NCI-H748 treated with DMSO at 0.1 percent for 48 hours (cell line): ENCODE data around the gene TMTC1.

Source experiments
- DNase-seq: peaks from one replicate; lab custom pipeline; 2025; lab: John Stamatoyannopoulos, UW

Gene TMTC1

GRCh38 chr12:29612912-29613311, 170.8 kb downstream of the TMTC1 start:
- DNase-seq, result no peak

GRCh38 chr12:29611906-29612305, 171.8 kb downstream of the TMTC1 start:
- DNase-seq, result no peak

- DNase-seq, result no peak
Observed at GRCh38 chr12:29610473-29611170, 173.1 kb downstream of the TMTC1 start.

GRCh38 chr12:29609431-29610215, 174.1 kb downstream of the TMTC1 start:
- DNase-seq, result no peak

- no peak for DNase-seq
Observed at GRCh38 chr12:29608581-29608980, 175.2 kb downstream of the TMTC1 start.

DNA sequence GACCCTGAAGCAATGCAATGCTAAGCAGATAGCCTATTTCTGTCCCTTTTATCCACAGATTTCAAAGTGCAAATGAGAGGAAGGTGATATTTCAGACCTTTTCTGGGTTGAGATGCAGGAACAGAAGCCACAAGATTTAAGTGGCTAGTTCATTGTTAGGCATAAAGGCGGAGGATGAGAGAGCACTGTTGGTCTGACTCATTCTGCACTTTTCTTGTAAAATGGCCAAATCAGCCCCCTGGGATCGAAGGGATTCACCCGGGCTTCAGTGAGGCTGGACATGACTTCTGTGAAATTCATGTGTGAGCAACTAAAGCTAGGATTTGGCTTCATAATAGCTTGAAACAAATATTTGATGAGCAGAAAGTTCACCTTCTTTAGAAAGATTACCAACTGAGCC, 184.4 kb downstream of the TMTC1 start:
- DNase-seq, result no peak

- no peak for DNase-seq
Observed at GRCh38 chr12:29595071-29595755, 188.5 kb downstream of the TMTC1 start.

- no peak for DNase-seq
Observed at GRCh38 chr12:29593001-29593400, 190.7 kb downstream of the TMTC1 start.

DNA sequence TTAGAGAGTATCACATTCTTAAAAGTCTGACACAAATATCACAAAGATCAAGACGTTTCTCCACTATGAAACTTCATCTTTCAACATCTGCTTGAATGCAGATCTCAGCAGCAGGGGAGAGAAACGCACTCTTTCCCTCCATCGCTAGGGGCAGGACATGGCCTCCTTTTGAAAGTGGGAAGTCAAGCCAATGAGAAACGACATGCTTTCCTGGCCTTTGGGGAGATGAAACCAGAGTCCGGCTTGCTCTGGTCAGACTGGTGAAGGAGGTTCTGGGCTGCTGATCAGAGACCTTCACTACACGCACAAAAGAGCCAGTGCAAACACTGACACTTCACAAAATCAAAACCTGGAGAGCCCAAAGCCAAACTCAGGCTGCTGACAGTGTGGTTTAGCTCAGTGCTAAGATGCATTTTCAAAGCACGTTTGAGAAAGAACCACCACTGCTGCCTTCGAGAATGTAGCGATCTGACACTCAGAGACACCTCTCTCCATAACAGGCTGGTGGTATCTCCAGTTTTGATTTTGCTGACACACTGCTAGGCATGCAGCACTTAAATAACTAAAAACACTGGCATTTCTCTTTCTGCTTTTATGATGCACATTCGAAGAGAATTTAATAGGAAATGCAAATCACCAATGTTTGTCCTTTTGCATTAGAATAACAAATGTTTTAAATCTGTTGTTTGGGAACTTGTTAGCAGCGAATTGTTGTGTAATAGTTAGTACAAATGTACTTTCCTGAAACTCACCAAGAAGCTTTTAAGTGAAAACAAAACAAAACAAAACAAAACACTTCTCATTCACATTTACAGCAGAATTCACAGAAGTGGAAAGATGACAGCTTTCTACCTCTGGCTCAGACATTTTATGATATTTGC, 192.4 kb downstream of the TMTC1 start:
- DNase-seq, result no peak

GRCh38 chr12:29589851-29590250, 193.9 kb downstream of the TMTC1 start:
- no peak for DNase-seq

DNA sequence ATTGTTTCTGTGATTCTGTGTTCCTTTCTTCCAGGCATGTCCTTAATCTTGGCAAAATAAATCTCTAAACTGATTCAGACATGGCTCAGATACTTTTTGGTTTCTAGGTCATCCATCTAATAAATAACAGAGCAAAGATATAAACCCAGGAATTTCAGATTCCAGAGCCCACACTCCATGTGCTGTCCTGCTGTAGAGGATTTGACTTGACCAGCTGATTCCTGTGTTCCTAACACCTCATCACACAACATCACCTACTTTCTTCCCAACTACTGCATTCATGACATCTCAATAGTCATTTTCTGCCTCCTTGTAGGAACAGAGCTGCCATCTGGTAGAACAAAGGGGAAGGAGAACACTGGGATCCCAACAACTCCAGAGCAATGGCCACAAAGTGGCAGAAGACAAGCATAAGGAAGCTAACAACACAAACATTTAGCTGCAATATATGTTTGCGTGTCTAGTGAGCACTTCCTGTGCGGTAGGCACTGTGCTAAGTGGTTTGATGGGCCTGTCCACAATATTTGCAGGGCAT, 194.4 kb downstream of the TMTC1 start:
- DNase-seq, result no peak

DNA sequence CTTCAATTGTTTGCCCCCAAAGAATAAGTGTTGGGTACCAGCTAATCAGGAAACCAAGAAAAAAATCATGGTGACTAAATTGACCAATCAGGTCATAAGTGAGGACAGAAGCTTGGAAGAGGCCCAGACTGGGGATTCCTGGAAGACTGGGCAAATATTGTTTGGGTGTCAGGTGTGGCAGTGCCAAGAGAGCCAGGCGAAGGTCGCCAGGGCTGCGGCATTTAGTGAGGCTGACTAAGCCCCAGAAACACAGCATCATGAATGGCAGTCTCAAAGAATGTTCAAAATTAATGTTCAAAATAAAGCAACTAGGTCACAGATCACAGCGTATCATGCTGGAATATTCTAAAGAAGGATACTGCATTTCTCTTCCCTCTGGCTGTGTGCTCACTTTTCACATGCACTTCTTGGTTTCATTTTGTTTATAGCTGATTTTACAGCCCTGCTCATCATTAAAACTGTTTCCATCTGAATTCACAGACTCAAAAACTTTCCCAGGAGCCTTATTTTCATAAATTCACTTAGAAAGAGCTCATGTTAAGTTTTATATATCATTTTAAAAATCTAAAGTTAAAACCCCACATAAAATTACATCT, 201.0 kb downstream of the TMTC1 start:
- DNase-seq, result no peak

- DNase-seq, result no peak
Observed at GRCh38 chr12:29582146-29582545, 201.6 kb downstream of the TMTC1 start.

DNA sequence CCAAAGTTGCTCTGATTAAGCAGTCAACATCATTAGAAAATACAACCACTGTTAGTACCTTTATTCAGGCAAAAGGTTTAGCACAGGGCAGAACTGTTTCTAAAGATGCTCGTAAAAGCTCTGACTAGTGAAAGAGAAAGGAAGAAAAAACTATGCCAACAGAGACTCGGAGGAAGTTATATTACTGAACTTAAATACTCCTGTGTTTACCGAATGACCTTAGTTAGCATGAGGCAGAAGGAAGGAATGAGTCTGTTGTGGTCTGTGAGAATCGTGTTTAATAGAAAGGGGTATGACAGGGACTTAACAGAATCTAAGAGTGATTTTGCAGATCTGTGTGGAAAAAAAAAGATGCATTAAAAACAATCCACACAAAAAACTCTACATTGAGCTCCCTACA, 202.1 kb downstream of the TMTC1 start:
- DNase-seq, result no peak

DNA sequence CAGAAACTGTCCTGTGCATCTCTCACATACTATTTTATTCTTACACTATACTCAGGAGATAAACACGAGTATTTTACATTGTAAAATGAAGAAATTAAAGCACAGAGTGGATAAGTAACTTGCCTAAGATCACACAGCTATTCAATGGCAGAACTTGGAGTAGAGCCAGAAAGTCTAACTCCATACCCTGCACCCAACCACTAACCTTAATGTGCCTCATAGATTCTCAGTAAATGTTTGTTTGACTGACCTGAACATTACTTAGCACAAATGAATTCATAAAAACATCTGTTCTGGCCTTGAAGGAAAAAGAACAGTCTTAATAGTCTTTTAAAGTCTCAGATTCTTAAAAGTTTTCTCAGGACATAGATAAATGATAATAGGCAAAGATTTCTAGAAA, 202.8 kb downstream of the TMTC1 start:
- DNase-seq, result no peak

GRCh38 chr12:29578731-29579130, 205.0 kb downstream of the TMTC1 start:
- DNase-seq, result no peak

- no peak for DNase-seq
Observed at GRCh38 chr12:29578070-29578469, 205.7 kb downstream of the TMTC1 start.

- DNase-seq, result no peak
Observed at GRCh38 chr12:29574500-29574899, 209.2 kb downstream of the TMTC1 start.

- DNase-seq, result no peak
Observed at GRCh38 chr12:29572938-29573337, 210.8 kb downstream of the TMTC1 start.

DNA sequence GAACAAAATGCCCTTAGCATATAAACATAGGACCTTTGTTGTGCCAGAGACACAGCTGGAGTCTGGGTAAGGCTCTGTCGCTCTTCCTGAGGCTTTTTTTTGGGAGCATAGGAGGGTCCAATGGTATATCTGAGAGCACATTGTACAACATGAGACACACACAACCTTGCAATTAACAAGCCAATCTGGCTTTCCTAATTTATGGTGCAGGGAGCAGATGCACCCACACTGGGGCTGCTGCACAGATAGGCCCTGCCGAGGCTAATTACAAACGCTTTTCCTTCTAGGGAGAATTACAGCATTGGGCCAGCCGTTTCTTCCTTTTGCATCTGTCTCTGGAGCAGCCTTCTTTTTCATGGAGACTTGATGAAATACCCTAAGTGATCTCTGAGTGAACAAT, 211.3 kb downstream of the TMTC1 start:
- DNase-seq, result no peak

DNA sequence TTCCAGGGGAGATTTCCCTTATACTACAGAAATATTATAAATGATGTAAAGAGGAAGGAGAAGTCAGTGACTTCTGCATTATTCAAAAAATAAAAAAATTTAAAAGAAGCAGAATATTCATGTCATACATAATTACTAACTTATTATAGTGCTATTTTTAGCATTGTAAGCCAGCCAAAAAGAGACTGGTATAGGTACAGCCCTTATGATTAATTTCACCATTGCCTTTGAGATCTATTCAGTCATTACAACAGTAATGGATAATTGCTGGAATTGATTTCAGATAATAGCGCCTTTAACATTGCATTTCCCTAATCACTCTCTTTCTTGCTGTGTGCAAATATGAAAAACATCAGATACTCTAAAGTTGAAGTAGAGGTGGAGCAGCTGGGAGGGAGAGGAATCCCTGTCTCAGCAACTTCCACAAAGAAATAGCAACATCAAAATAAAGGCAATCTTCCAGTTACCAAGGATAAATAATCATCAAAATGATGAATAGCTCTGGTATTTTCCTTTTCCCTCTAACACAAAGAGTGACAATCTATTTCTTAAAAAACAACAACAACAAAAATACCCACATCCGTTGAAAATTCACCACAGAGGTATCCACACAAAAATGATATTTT, 214.5 kb downstream of the TMTC1 start:
- no peak for DNase-seq
